HG03442 (cell line): ENCODE measurements around the gene SPPL2A.
A peak's percentile ranks its signal among the peaks of the same experiment; 100 is the strongest.
"Not testable (repeated sequence)": the region's sequence is repeated elsewhere in the genome, so short reads cannot be mapped to it uniquely, and the experiment has no call there.

ENCODE experiments used
- ATAC-seq: cut with Tn5 transposase; IDR thresholded peaks from one replicate; pipeline ENCODE4 v1.9.1; 2021; ENCODE audit warnings: mild to moderate bottlenecking, moderate library complexity; ENCODE audit not compliant: unreplicated experiment

The SPPL2A gene, protein sequence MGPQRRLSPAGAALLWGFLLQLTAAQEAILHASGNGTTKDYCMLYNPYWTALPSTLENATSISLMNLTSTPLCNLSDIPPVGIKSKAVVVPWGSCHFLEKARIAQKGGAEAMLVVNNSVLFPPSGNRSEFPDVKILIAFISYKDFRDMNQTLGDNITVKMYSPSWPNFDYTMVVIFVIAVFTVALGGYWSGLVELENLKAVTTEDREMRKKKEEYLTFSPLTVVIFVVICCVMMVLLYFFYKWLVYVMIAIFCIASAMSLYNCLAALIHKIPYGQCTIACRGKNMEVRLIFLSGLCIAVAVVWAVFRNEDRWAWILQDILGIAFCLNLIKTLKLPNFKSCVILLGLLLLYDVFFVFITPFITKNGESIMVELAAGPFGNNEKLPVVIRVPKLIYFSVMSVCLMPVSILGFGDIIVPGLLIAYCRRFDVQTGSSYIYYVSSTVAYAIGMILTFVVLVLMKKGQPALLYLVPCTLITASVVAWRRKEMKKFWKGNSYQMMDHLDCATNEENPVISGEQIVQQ

DNA sequence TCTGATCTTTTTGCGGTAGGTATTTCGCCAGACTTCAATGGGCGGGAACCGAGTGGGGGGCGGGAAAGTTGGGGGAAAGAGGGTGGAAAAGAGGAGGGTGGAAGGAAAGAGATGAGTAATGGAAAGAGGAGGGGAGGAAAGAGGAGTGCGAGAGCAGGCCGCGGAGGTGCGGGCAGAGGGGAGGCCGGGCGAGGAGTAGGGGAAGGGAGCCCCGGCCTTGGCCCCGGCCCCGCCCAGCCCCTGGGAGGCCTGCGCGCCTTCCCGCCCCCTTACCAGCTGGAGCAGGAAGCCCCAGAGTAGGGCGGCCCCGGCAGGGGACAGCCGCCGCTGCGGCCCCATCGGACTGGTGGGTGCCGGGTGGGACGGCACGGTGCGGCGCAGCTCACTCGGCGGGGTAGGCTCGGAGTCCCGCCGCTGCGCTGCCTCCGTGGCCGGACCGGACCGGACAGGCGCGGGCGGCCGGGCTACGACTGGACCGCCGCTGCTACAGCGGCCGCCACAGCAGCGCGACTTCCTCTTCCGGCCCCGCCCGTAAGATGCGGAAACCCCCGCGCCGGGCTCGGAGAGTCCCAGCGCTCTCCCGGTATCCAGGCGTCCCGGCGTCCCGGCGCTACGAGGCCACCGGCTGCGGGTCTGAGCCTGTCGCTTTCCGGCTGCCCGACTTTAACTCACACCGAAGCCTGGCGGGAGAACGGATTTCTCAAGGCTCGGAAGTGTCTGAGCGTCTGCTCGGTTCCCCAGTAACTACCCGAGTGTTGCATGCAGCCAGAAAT is at the start of gene SPPL2A:
Gene SPPL2A (minus strand): TSS at position 512 of the 773 bp plus-strand sequence. CDS start 173 bp downstream, at position 339.
- ATAC-seq, result peak; percentile 82

DNA sequence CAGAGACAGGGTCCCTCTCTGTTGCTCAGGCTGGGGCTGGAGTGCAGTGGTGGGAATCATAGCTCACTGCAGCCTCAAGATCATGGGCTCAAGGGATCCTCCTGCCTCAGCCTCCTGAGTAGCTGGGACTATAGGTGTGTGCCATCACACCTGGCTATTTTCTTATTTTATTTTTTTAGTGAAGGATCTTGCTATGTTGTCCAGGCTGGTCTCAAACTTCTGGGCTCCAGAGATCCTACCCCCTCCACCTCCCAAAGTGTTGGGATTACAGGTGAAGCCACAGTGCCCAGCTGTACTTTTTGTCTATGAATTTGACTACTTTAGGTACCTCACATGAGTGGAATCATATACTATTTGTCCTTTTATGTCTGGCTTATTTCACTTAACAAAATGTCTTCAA is 49.1 kb upstream of the SPPL2A start:
- no peak for ATAC-seq

GRCh38 chr15:50813865-50814264 is 48.4 kb upstream of the SPPL2A start:
- ATAC-seq, result no peak

DNA sequence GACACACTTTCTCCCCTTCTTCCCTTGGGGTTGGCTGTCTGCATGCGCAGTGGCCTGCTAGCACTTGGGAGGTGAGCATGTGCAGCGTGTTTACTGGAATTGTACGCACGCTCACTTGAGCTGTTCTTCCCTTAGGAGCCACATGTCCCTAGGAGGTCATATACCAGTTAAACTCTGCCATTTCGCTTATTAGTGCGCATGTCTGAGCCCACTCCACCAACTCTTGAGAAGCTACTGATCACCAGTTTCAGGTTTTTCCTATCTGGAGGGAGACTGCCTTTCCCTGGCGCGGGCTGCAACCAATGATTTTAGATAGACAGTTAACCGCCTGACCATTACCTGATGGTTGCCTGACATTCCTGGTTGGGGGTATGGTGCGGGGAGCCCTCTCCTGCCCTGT is 47.6 kb upstream of the SPPL2A start:
- ATAC-seq, result no peak

DNA sequence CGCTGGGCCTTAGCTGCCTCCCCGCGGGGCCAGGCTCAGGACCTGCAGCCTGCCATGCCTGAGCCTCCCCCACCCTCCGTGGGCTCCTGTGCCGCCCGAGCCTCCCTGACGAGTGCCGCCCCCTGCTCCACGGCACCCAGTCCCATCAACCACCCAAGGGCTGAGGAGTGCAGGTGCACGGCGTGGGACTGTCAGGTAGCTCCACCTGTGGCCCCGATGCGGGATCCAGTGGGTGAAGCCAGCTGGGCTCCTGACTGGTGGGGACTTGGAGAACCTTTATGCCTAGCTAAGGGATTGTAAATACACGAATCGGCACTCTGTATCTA is 46.6 kb upstream of the SPPL2A start:
- ATAC-seq, result not testable (repeated sequence)

GRCh38 chr15:50811461-50812180 is 46.1 kb upstream of the SPPL2A start:
- ATAC-seq, result not testable (repeated sequence)

GRCh38 chr15:50810128-50810527 is 44.6 kb upstream of the SPPL2A start:
- ATAC-seq, result no peak

DNA sequence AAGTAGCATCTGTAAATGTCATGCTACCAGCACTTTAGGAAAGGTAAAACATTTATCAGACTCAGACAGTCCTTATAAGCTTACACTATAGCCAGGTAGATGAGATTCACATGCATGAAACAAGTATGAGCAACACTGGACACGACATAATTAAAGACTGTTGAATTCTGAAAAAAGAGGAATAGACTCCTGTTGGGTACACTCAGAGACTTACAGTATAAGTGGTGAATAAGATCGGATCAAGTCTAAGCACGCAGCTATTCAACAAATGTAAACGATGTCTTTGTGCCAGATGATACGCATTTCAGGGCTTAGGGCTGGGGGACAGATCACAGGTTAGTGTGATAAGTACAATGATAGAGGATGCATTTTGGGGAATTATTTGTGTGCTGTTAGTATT is 43.2 kb upstream of the SPPL2A start:
- ATAC-seq, result no peak

GRCh38 chr15:50803479-50804180 is 38.1 kb upstream of the SPPL2A start:
- no peak for ATAC-seq

DNA sequence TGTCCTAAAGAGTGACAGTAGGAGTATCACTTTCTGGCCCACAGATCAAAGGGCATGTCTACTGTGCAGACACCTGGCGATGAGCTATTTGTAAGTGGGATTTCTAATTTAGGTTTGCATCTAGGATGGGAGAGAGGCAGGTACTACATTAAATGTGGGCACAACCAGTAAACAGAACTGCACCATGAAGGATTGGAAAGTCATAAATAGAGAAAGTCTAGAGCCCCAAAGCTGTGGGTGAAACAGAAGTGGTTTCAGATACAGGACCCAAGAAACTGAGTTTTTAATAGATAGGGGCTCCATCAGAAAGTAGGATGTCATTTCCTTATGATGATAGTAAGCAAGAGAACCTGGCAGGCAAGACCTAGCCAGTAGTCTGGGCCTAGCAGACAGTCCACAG is 35.2 kb upstream of the SPPL2A start:
- ATAC-seq, result no peak

DNA sequence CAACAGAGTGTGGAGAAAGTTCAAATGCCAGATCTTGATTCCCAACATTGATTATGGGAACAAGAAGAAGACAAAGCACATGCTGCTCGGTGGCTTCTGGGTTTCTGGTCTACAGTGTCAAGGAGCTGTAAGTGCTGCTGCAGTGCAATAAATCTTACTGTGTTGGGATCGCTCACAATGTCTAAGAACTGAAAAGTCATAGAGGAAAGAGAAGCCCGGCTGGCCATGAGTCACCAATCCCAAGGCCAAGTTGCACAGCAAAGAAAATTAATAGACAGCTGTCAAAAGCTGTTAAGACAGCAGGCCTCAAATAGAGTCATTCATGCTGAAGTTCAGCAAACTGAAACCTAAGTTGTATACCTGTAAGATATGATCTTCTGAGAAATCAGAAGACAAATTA is 33.2 kb upstream of the SPPL2A start:
- ATAC-seq, result no peak

DNA sequence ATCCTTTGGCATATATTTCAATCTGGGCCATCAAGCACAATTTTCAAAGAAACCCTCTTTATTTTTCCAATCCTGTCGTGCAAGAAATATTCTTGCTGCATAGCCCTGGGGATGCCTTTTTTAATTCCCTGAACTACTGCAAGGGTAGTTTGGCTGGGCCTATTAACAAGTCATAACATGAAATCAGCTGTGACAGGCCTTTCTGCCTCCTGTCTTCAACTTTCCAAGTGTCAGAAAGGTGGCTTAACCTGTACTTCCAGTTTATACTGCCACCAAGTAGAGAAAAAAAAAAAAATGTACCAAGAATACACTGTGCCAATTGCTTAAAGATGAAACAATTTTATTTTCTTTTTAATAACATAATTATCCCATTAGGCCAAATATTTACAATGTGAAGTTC is 32.4 kb upstream of the SPPL2A start:
- no peak for ATAC-seq

- ATAC-seq, result no peak
Observed at GRCh38 chr15:50791486-50791885, 26.0 kb upstream of the SPPL2A start.

DNA sequence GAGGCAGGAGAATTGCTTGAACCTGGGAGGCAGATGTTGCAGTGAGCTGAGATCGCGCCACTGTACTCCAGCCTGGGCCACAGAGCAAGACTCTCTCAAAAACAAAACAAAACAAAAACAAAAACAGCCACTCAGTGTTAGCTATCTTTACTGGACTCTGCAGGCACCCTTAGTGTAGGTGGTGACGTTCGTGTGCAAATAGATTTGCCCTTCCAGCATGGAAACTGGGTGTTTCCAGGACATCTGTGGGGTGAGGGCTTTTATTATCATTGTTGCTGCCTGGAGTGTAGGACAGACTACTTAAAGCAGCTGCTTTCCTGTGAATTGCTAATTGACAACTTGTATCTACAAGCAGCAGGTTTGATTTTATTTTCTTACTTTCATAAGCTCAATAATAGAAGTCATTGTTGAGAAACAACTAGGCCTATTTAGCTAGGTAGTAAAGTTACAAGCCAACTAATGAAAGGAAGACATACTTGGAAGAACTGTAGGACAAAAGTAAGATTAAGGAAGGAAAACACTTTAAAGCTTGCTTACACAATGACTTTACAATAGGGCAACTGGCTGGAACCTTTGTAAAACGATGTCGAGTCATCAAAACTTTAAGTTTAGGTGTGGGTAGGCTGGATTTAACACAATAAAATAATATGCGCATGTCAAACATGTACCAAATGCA is 25.4 kb upstream of the SPPL2A start:
- no peak for ATAC-seq

DNA sequence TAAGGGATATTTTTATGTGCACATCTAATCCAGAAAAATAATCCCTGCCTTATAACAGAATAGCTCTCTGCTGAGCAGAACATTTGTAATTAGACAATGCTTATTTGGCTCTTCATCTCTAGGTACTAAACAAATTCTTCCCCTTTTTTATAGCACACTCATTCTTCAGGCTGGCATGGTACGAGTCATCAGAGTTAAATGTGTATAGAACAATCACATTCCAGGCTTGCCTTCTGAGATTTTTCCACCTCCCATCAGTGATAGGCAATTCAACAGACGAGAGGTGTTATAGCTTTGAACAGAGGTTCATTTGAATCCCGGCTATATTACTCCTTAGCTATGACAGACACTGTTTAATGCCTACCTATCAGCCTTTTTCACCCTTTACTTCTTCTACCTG is 21.4 kb upstream of the SPPL2A start:
- no peak for ATAC-seq

GRCh38 chr15:50786438-50786837 is 20.9 kb upstream of the SPPL2A start:
- ATAC-seq, result no peak

DNA sequence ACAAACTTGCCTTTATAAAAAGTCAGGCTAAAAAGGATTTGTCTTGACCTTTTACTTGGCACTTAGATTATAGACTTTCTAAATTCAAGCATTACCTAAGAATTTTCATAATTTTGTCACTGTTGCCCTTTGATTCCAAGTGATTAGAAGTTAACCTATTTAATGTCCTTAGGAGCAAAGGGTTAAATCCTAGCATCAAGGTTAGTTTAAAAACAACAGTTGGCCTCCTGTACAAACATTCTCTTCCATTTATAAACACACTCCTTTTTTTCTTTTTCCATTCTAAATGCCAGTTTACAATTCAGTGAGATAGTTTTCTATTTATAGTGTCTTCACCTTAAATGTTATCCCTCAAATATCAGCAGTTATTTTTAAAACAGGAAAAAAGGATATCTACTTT is 18.4 kb upstream of the SPPL2A start:
- no peak for ATAC-seq

DNA sequence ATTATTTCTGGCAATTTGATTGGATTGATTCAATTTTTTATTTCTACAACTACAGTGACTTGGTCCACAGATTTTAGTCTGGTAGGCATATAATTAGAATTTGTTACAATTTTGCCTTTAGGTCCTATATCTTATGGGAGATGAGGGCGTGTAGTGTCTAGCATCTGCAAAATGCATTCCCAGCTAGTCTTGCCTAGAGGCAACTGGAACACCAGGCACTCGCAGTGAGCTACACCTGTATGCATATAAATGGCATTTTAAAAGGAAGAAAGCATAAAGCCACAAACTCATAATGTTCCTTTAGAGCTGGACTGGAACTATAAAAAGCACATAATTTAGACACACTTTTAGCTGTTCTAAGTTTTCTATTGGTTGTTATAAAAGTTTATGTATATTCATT is 17.9 kb upstream of the SPPL2A start:
- ATAC-seq, result no peak

- no peak for ATAC-seq
Observed at GRCh38 chr15:50778086-50778485, 12.6 kb upstream of the SPPL2A start.

- ATAC-seq, result no peak
Observed at GRCh38 chr15:50777042-50777441, 11.5 kb upstream of the SPPL2A start.
